NCI-H460 (cell line): Measurements from ENCODE around the gene NEURL1. TPM values are rescaled to one million over a fixed set of nuclear protein-coding genes. Genes with fewer than 3 reads are reported as not detected.

ENCODE experiments used
- DNase-seq: peaks from one replicate; pipeline ENCODE4 v3.0.0-alpha.2; 2016; ENCODE audit warnings: low read depth; ENCODE audit errors: extremely low read depth
- total RNA-seq: library from RNA; depleted of rRNA; stranded (reverse); fragments of >200 nt; shearing (Covaris generic); gene quantifications from 2 replicates; pipeline ENCODE4 v1.2.3, GENCODE V29; 2014; rRNA removed

NEURL1 gene
- total RNA-seq, 1 experiment from 2014 or later, result not detected

DNA sequence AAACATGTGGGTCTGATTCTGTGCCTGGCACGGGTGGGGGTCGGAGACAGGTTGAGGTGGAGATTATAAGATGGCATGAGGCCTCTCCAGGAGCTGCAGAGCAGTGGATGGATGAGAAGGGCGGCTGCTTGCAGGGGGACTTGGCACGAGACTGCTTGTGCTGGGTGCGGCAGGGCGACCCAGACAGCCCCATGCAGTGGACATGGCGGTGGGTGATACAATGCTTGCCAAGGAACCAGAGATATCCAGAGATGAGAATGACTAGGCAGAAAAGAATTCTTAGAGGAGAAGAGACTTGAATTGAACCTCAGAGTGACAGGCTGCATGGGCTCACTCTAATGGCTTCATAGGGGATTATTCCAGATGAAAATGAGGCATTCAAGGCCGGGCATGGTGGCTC lies 145.4 kb downstream of the NEURL1 start:
- no peak for DNase-seq

DNA sequence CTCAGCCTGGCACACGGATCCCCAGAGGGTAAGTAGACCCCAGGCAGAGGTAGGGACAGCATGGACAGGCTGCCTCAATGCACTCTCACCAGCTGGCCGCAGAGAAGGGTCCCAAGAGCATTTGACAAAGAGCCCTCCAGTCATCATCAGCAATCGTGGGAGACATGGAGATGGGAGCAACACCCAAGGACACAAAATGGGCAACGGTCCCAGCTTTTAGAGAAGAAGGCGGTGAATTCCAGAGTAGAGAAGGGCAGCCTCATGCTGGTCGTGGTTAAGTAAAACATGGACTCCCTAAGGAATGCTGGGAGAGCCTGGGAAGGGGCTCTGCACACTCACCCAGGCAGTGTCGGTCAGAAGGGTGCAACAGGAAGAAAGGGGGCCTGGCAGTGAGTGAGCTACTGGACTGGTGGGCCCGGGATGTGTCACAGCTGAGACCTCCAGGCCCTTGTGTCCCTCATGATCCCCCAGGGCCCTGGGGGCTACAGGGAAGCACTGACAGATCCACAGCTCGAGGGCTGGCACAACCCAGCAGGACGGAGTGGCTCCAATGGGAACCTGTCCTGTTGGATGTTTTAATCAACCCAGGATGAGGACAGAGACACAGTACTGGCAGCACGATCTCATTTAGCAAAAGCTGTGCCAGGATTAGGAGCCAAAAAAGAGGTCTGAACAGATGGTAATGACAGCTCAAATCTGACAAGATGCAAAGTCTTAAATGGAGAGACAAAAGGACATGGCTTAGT lies 147.1 kb downstream of the NEURL1 start:
- no peak for DNase-seq

DNA sequence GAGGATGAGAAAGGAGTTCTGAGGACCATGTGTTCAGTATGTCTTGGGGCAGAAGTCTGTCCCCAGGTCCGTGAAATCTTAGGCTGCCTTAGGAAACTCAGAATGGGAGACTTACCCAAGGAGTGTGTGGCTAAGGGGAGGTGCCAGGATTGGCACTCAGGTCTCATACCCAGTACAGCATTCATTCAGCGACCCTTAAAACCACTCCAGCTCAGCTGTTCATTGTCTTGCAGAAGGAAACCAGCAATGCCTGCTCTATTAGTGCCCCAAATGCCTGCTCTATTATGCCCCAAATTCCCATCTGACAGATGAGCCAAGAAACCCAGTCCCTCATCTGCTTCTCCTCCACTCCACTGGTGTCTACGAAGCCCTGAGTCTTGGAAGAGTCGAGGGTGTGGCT lies 147.8 kb downstream of the NEURL1 start:
- DNase-seq, result no peak

Other genes with a start within 250 kb of the NEURL1 start
- gene RPEL1, start 247.8 kb upstream of the NEURL1 start, total RNA-seq, result 0.17 and 0.29 TPM in 2 replicates
- not detected in 2 replicates for gene INA, start 216.6 kb upstream of the NEURL1 start, total RNA-seq
- gene PCGF6, start 142.6 kb upstream of the NEURL1 start, total RNA-seq, result 12.9 and 15.3 TPM in 2 replicates
- 9.1 and 9.8 TPM in 2 replicates for gene TAF5, start 125.7 kb upstream of the NEURL1 start, total RNA-seq
- gene ATP5MK, start 97.2 kb upstream of the NEURL1 start, total RNA-seq, result 409 and 479 TPM in 2 replicates
- gene PDCD11, start 97.1 kb upstream of the NEURL1 start, total RNA-seq, result 45.6 and 51.4 TPM in 2 replicates
- 16.6 and 18.1 TPM in 2 replicates for gene CALHM2, start 41.3 kb upstream of the NEURL1 start, total RNA-seq
- not detected in 2 replicates for gene CALHM1, start 34.8 kb upstream of the NEURL1 start, total RNA-seq
- gene CALHM3, start 14.5 kb upstream of the NEURL1 start, total RNA-seq, result not detected in 2 replicates